Prostate gland (tissue), 2 donors: ENCODE data around the gene BBOF1. TPM values are rescaled to one million over a fixed set of nuclear protein-coding genes. Genes with fewer than 3 reads are reported as not detected.

ENCODE experiments used
- DNase-seq: peaks from one replicate; pipeline ENCODE4 v3.0.0-alpha.2; 2019; ENCODE audit warnings: low spot score
- H3K27ac ChIP-seq, 2 donors: fragments of 200-600 bp; sonication (generic); 2 replicates each; pipeline ENCODE4 v1.5.1; 2017 to 2019
- H3K27me3 ChIP-seq: fragments of 200-600 bp; sonication (generic); replicated peaks from 2 replicates; pipeline ENCODE4 v1.5.1; 2019; ENCODE audit not compliant: insufficient read depth
- H3K36me3 ChIP-seq, 2 donors: fragments of 200-600 bp; sonication (generic); 1 replicate in 1 of 2; 2 replicates in 1 of 2; pipeline versions ENCODE4 v1.5.1 to v1.8.1; 2017 to 2019
- H3K4me1 ChIP-seq: fragments of 200-600 bp; sonication (generic); replicated peaks from 2 replicates; pipeline ENCODE4 v1.5.1; 2019
- H3K4me3 ChIP-seq, 2 donors: fragments of 200-600 bp; sonication (generic); 2 replicates each; pipeline ENCODE4 v1.5.1; 2017 to 2019
- H3K9me3 ChIP-seq: fragments of 200-600 bp; sonication (generic); 2 replicates; pipeline ENCODE4 v1.5.1; 2017
- POLR2A ChIP-seq: fragments of 450-650 bp; IDR thresholded peaks from one replicate; pipeline ENCODE4 v1.6.1; 2016; ENCODE audit warnings: antibody characterized with exemption, mild to moderate bottlenecking
- POLR2AphosphoS5 ChIP-seq: sonication (generic); formaldehyde crosslinking; IDR thresholded peaks from one replicate; pipeline ENCODE4 v1.6.1; 2017; ENCODE audit warnings: antibody characterized with exemption
- WGBS: methylation state at CpG from one replicate; pipeline ENCODE4 v1.1.5; 2018; 5-methylcytosine and 5-hydroxymethylcytosine counted together
- intact Hi-C: fragments of 100-400 bp; cut with DNase I; formaldehyde crosslinking; loops from one replicate; pipeline ENCODE4 v1.14.2; 2022
- total RNA-seq, 2 donors: library from RNA; depleted of rRNA; stranded (reverse); fragments of >200 nt; gene quantifications; one replicate each; pipeline ENCODE4 v1.1.0, GENCODE V29; 2016
- TF ChIP-seq, protein P1 (sequence below), 4 experiments: fragments of 200-600 bp in 2 of 4; fragments of 450-650 bp in 2 of 4; sonication (generic) in 2 of 4; IDR thresholded peaks; 1 replicate in 3 of 4; 2 replicates in 1 of 4; pipeline ENCODE4 v1.5.1; 2016 to 2019; ENCODE audit warnings: antibody characterized with exemption in 4 of 4, mild to moderate bottlenecking in 2 of 4, moderate library complexity in 2 of 4

BBOF1 gene
- total RNA-seq, 2 donors from 2014 or later, result 3.6 to 5.9 TPM

DNA sequence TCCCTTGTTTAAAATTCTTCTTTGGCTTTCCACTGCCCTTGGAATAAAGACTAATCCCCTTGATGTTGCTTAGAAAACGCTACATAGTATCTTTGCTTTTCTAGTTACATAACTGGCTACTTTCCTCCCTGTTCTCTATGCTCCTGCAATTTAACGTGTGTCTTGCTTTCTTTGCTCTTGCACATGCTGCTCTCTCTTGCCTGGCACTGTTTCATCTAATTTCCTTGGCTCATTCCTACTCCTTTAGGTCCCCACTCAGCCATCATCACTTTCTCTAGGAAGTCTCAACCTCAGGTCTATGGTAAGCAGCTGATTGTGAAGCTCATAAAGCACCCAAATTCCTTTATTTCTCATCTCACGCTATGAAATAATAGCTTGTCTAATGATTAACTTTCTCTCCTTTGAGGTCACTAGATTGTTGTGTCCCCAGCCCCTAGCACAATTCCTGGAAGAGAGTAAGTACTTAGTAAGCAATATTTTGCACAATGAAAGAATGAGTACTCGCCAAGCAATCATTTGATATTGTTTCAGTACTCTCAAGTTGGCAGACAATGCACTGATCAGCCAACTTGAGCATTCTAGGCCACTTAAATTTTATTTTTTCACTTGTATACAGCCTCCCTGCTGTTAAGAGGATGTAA is 61.8 kb downstream of the BBOF1 start:
- no peak for DNase-seq
- TF ChIP-seq, protein P1, sequence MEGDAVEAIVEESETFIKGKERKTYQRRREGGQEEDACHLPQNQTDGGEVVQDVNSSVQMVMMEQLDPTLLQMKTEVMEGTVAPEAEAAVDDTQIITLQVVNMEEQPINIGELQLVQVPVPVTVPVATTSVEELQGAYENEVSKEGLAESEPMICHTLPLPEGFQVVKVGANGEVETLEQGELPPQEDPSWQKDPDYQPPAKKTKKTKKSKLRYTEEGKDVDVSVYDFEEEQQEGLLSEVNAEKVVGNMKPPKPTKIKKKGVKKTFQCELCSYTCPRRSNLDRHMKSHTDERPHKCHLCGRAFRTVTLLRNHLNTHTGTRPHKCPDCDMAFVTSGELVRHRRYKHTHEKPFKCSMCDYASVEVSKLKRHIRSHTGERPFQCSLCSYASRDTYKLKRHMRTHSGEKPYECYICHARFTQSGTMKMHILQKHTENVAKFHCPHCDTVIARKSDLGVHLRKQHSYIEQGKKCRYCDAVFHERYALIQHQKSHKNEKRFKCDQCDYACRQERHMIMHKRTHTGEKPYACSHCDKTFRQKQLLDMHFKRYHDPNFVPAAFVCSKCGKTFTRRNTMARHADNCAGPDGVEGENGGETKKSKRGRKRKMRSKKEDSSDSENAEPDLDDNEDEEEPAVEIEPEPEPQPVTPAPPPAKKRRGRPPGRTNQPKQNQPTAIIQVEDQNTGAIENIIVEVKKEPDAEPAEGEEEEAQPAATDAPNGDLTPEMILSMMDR (IDR thresholded peaks at IDR 0.05), result no peak
- TF ChIP-seq POLR2AphosphoS5 (no peak), POLR2A (no peak)
- Histone ChIP-seq H3K9me3 (no peaks in the 10 kb centered on the region), H3K27me3 (no peaks in the 10 kb centered on the region), H3K27ac (no peak overlapping the region), H3K4me3 (no peak overlapping the region), H3K4me1 (no peaks in the 10 kb centered on the region), H3K36me3 (no peaks in the 10 kb centered on the region)
- WGBS, result 50% methylated on average over 4 of the region's 4 CpGs
- intact Hi-C loops, result no loop called here

DNA sequence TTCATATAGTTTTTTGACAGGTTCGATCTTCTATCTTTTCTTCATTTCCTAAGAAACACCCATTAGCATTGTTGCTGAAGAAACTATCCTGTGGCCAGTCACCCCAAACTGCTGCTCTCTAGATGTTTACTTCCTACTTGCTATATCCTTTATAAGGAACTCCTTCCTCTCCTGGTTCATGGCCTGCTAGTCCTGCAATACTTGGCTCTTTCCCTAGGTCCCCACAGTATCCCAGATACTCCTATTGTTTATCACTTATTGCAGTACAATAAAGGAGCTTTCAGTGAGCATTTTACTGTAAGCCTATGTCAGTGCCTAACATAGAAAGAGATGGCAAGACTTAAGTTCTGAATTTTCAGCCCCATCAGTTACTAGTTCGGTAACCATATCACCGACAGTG is 62.3 kb downstream of the BBOF1 start:
- no peak overlapping the region for H3K4me3 ChIP-seq
- WGBS, result 91% methylated on average over 3 of the region's 3 CpGs
- no peak for TF ChIP-seq POLR2AphosphoS5
- TF ChIP-seq POLR2A, result no peak
- TF ChIP-seq, protein P1 (IDR thresholded peaks at IDR 0.05), result no peak
- H3K27ac ChIP-seq, result no peak overlapping the region
- H3K4me1 ChIP-seq, result no peaks in the 10 kb centered on the region
- intact Hi-C loops, result no loop called here
- H3K36me3 ChIP-seq, result no peaks in the 10 kb centered on the region
- no peaks in the 10 kb centered on the region for H3K27me3 ChIP-seq
- H3K9me3 ChIP-seq, result no peaks in the 10 kb centered on the region
- no peak for DNase-seq

DNA sequence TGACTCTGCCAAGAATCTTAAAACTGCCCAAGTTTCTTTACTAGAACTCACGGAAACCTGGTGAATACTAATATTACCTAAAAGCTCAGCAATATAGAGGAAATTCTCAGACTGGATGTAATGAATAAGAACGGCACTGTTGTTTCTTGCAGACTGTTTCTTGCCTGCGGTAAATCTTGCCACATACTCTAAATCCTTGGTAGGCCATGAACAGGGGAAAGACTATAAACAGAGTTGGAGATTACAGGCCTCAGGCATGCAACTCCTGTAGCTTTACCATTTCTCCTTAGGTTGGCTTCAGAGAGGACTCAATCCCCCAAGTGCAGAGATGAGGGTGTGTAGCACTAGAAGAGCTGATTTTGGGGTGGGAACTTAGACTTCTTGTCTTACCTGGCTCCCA is 64.0 kb downstream of the BBOF1 start:
- H3K27me3 ChIP-seq, result no peaks in the 10 kb centered on the region
- no peaks in the 10 kb centered on the region for H3K4me1 ChIP-seq
- 67% methylated on average over 3 of the region's 3 CpGs for WGBS
- TF ChIP-seq, protein P1 (IDR thresholded peaks at IDR 0.05), result no peak
- TF ChIP-seq POLR2AphosphoS5 (no peak), POLR2A (no peak)
- H3K4me3 ChIP-seq, result peak overlapping the region; percentile 64 to 92
- DNase-seq, result no peak
- H3K36me3 ChIP-seq, result no peaks in the 10 kb centered on the region
- no peaks in the 10 kb centered on the region for H3K9me3 ChIP-seq
- peak overlapping the region in 1 of 2 donors; percentile 94 for H3K27ac ChIP-seq
- intact Hi-C loops, result no loop called here

DNA sequence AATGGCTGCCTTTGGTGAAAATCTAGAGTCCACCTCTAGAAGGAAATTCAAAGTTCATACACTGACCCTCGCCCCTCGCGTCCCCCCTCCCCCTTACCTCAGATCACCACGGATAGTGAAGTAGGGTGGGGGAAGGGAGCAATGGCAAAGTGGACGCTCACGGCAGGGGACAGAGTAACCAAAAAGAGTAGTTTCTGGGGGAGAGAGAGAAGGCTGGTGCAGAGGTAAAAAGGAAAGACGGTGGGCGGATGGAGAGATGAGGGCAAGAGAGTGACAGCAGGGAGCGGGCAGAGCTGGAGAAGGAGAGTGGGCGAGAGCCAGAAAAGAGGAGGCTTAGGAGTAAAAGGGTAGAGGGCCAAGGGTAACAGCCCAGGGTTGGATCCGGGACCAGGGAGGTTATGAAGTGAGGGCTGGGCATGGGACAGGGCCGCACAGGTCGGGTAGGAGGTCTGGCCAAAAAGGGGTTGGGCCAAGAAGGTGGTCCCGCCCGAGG is 64.7 kb downstream of the BBOF1 start:
- Histone ChIP-seq H3K27me3 (no peaks in the 10 kb centered on the region), H3K27ac (peak overlapping the region; percentile 93 to 94), H3K4me1 (no peaks in the 10 kb centered on the region), H3K9me3 (no peaks in the 10 kb centered on the region), H3K36me3 (no peaks in the 10 kb centered on the region), H3K4me3 (peak overlapping the region; percentile 64 to 92)
- TF ChIP-seq, protein P1 (IDR thresholded peaks at IDR 0.05), result no peak
- no peak for TF ChIP-seq POLR2A
- TF ChIP-seq POLR2AphosphoS5, result no peak
- no peak for DNase-seq
- under 1% methylated on average over 15 of the region's 15 CpGs for WGBS
- intact Hi-C loops, result no loop called here
